GM23338 (cell line): ENCODE data around the gene P2RX7. TPM values are rescaled to one million over a fixed set of nuclear protein-coding genes. Genes with fewer than 3 reads are reported as not detected.

Experiments
- ATAC-seq: fragments of 200-7000 bp; cut with Tn5 transposase; 3 replicates; pipeline ENCODE4 v1.9.1; 2020
- DNase-seq: peaks from one replicate; pipeline ENCODE4 v3.0.0-alpha.2; 2015; ENCODE audit warnings: low spot score
- H2AFZ ChIP-seq: fragments of 200-600 bp; sonication (generic); 2 replicates; pipeline ENCODE4 v1.8.0; 2016; ENCODE audit warnings: antibody characterized with exemption, mild to moderate bottlenecking, moderate library complexity
- H3F3A ChIP-seq: fragments of 200-600 bp; sonication (generic); replicated peaks from 2 replicates; pipeline ENCODE4 v1.8.0; 2017; ENCODE audit warnings: antibody characterized with exemption, mixed run types, low read depth
- H3K27ac ChIP-seq: fragments of 200-600 bp; sonication (generic); 2 replicates; pipeline ENCODE4 v1.6.1; 2016; ENCODE audit warnings: low read depth
- H3K27me3 ChIP-seq: fragments of 200-600 bp; sonication (generic); 2 replicates; pipeline ENCODE4 v1.8.0; 2016; ENCODE audit warnings: mild to moderate bottlenecking, mixed run types, moderate library complexity; ENCODE audit not compliant: insufficient read depth
- H3K36me3 ChIP-seq: fragments of 200-600 bp; sonication (generic); 2 replicates; pipeline ENCODE4 v1.8.0; 2016; ENCODE audit warnings: mild to moderate bottlenecking; ENCODE audit not compliant: insufficient read depth
- H3K4me1 ChIP-seq: fragments of 200-600 bp; sonication (generic); 2 replicates; pipeline ENCODE4 v1.8.0; 2016; ENCODE audit warnings: mild to moderate bottlenecking, moderate library complexity; ENCODE audit not compliant: insufficient read depth
- H3K4me2 ChIP-seq: fragments of 200-600 bp; sonication (generic); 2 replicates; pipeline ENCODE4 v1.7.1; 2017; ENCODE audit warnings: mixed run types
- H3K4me3 ChIP-seq: fragments of 200-600 bp; sonication (generic); 2 replicates; pipeline ENCODE4 v1.6.1; 2016; ENCODE audit warnings: mixed run types
- H3K79me2 ChIP-seq: fragments of 200-600 bp; sonication (generic); replicated peaks from 2 replicates; pipeline ENCODE4 v1.8.0; 2017; ENCODE audit warnings: mild to moderate bottlenecking; ENCODE audit not compliant: insufficient read depth
- H3K9me2 ChIP-seq: fragments of 200-600 bp; sonication (generic); 2 replicates; pipeline ENCODE4 v1.8.0; 2017; ENCODE audit not compliant: insufficient read depth
- H4K20me1 ChIP-seq: fragments of 200-600 bp; sonication (generic); replicated peaks from 2 replicates; pipeline ENCODE4 v1.8.0; 2017; ENCODE audit warnings: mild to moderate bottlenecking; ENCODE audit not compliant: insufficient read depth
- H3K27ac Mint-ChIP-seq: 2 replicates; pipeline ENCODE4 v1.8.0; 2020; ENCODE audit warnings: inconsistent platforms, mild to moderate bottlenecking, moderate library complexity, mixed read lengths
- H3K27me3 Mint-ChIP-seq: 3 replicates; pipeline ENCODE4 v1.8.0; 2022; ENCODE audit warnings: low read depth, mild to moderate bottlenecking, moderate library complexity, mixed read lengths, inconsistent platforms; ENCODE audit not compliant: insufficient read depth, poor library complexity
- H3K36me3 Mint-ChIP-seq: 3 replicates; pipeline ENCODE4 v1.8.0; 2021; ENCODE audit warnings: low read depth, mild to moderate bottlenecking, inconsistent platforms, moderate library complexity, mixed read lengths
- H3K4me1 Mint-ChIP-seq: 3 replicates; pipeline ENCODE4 v1.8.0; 2020; ENCODE audit warnings: mild to moderate bottlenecking, inconsistent platforms, mixed read lengths
- H3K4me3 Mint-ChIP-seq: 3 replicates; pipeline ENCODE4 v1.8.0; 2021; ENCODE audit warnings: moderate library complexity, mild to moderate bottlenecking, inconsistent platforms, mixed read lengths
- H3K9me3 Mint-ChIP-seq: 3 replicates; pipeline ENCODE4 v1.8.0; 2020; ENCODE audit warnings: moderate library complexity, mild to moderate bottlenecking, inconsistent platforms, mixed read lengths
- CREB1 ChIP-seq: fragments of 250-450 bp; sonication (Bioruptor Pico); IDR thresholded peaks from 2 replicates; pipeline ENCODE4 v1.5.0; 2020; ENCODE audit warnings: low read depth, mild to moderate bottlenecking, moderate library complexity
- ETS1 ChIP-seq: IDR thresholded peaks from 2 replicates; pipeline ENCODE4 v1.6.1; 2016; ENCODE audit warnings: antibody characterized with exemption
- EZH2 ChIP-seq: fragments of 200-600 bp; sonication (generic); IDR thresholded peaks from one replicate; pipeline ENCODE4 v1.8.0; 2017; ENCODE audit warnings: antibody characterized with exemption, mild to moderate bottlenecking, low read depth; ENCODE audit not compliant: unreplicated experiment
- EZH2phosphoT487 ChIP-seq: fragments of 200-600 bp; sonication (generic); IDR thresholded peaks from one replicate; pipeline ENCODE4 v1.8.1; 2018; ENCODE audit warnings: antibody characterized with exemption; ENCODE audit not compliant: unreplicated experiment
- JUNB ChIP-seq: IDR thresholded peaks from one replicate; pipeline ENCODE4 v1.6.1; 2016; ENCODE audit warnings: antibody characterized with exemption; ENCODE audit not compliant: unreplicated experiment
- NANOG ChIP-seq: IDR thresholded peaks from 2 replicates; pipeline ENCODE4 v1.6.1; 2016; ENCODE audit warnings: antibody characterized with exemption, borderline replicate concordance
- POLR2AphosphoS5 ChIP-seq: IDR thresholded peaks from 2 replicates; pipeline ENCODE4 v1.6.1; 2016; ENCODE audit warnings: antibody characterized with exemption, low read depth
- STAT1 ChIP-seq: IDR thresholded peaks from one replicate; pipeline ENCODE4 v1.6.1; 2016; ENCODE audit warnings: antibody characterized with exemption; ENCODE audit not compliant: unreplicated experiment
- ZNF114 ChIP-seq: fragments of 250-450 bp; sonication (Bioruptor Pico); IDR thresholded peaks from 2 replicates; pipeline ENCODE4 v1.5.0; 2020; ENCODE audit warnings: mild to moderate bottlenecking, moderate library complexity
- ZNF331 ChIP-seq: fragments of 250-450 bp; sonication (Bioruptor Pico); IDR thresholded peaks from 2 replicates; pipeline ENCODE4 v1.5.0; 2020; ENCODE audit warnings: low read depth, mild to moderate bottlenecking, moderate library complexity
- ZNF462 ChIP-seq: fragments of 250-450 bp; sonication (Bioruptor Pico); IDR thresholded peaks from 2 replicates; pipeline ENCODE4 v1.5.0; 2020; ENCODE audit warnings: mild to moderate bottlenecking, moderate library complexity
- polyA plus RNA-seq: library from polyadenylated mRNA; unstranded; fragments of >200 nt; fragmentation: Nextera tagmentation; extraction: Ambion mirVana; gene quantifications from 2 replicates; pipeline ENCODE4 v1.2.1, GENCODE V29; 2016
- total RNA-seq: library from RNA; depleted of rRNA; stranded (reverse); fragments of >200 nt; shearing (Covaris generic); gene quantifications from 2 replicates; pipeline ENCODE4 v1.2.3, GENCODE V29; 2014
- TF ChIP-seq, protein P1 (sequence below): IDR thresholded peaks from one replicate; pipeline ENCODE4 v1.6.1; 2018; ENCODE audit warnings: antibody characterized with exemption; ENCODE audit not compliant: unreplicated experiment
- TF ChIP-seq, protein P2 (sequence below), 2 experiments: fragments of 200-600 bp in 1 of 2; sonication (generic) in 1 of 2; conservative IDR thresholded peaks; 2 replicates each; pipeline versions ENCODE4 v1.5.1 to v1.6.1; 2016 to 2017; ENCODE audit warnings: antibody characterized with exemption in 2 of 2, low read depth in 2 of 2, mild to moderate bottlenecking in 2 of 2, moderate library complexity in 1 of 2

Gene P2RX7
- total and polyA plus RNA-seq, 2 experiments from 2014 or later, result 0.24 to 0.48 TPM

GRCh38 chr12:121222847-121223246, 90.2 kb downstream of the P2RX7 start:
- H3K27ac Mint-ChIP-seq, result no peak overlapping the region; the same call in 1 of the 2 replicates
- H3K27me3 Mint-ChIP-seq, result peaks cover 5% of the 10 kb centered on the region
- Histone ChIP-seq H3K4me1 (no peaks in the 10 kb centered on the region), H4K20me1 (no peaks in the 10 kb centered on the region), H3K9me2 (no peaks in the 10 kb centered on the region), H2AFZ (no peak overlapping the region), H3K27me3 (no peaks in the 10 kb centered on the region), H3F3A (no peaks in the 10 kb centered on the region), H3K4me3 (no peak overlapping the region), H3K79me2 (no peaks in the 10 kb centered on the region), H3K27ac (no peak overlapping the region), H3K4me2 (no peak overlapping the region), H3K36me3 (no peaks in the 10 kb centered on the region)
- TF ChIP-seq ETS1 (no peak), ZNF462 (CRISPR knock-in tag) (no peak), ZNF114 (no peak), NANOG (no peak), STAT1 (no peak), EZH2 (no peak), EZH2phosphoT487 (no peak), ZNF331 (CRISPR knock-in tag) (no peak), POLR2AphosphoS5 (no peak), CREB1 (CRISPR knock-in tag) (no peak), JUNB (no peak)
- TF ChIP-seq, protein P1, sequence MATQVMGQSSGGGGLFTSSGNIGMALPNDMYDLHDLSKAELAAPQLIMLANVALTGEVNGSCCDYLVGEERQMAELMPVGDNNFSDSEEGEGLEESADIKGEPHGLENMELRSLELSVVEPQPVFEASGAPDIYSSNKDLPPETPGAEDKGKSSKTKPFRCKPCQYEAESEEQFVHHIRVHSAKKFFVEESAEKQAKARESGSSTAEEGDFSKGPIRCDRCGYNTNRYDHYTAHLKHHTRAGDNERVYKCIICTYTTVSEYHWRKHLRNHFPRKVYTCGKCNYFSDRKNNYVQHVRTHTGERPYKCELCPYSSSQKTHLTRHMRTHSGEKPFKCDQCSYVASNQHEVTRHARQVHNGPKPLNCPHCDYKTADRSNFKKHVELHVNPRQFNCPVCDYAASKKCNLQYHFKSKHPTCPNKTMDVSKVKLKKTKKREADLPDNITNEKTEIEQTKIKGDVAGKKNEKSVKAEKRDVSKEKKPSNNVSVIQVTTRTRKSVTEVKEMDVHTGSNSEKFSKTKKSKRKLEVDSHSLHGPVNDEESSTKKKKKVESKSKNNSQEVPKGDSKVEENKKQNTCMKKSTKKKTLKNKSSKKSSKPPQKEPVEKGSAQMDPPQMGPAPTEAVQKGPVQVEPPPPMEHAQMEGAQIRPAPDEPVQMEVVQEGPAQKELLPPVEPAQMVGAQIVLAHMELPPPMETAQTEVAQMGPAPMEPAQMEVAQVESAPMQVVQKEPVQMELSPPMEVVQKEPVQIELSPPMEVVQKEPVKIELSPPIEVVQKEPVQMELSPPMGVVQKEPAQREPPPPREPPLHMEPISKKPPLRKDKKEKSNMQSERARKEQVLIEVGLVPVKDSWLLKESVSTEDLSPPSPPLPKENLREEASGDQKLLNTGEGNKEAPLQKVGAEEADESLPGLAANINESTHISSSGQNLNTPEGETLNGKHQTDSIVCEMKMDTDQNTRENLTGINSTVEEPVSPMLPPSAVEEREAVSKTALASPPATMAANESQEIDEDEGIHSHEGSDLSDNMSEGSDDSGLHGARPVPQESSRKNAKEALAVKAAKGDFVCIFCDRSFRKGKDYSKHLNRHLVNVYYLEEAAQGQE, result no peak
- TF ChIP-seq, protein P2, sequence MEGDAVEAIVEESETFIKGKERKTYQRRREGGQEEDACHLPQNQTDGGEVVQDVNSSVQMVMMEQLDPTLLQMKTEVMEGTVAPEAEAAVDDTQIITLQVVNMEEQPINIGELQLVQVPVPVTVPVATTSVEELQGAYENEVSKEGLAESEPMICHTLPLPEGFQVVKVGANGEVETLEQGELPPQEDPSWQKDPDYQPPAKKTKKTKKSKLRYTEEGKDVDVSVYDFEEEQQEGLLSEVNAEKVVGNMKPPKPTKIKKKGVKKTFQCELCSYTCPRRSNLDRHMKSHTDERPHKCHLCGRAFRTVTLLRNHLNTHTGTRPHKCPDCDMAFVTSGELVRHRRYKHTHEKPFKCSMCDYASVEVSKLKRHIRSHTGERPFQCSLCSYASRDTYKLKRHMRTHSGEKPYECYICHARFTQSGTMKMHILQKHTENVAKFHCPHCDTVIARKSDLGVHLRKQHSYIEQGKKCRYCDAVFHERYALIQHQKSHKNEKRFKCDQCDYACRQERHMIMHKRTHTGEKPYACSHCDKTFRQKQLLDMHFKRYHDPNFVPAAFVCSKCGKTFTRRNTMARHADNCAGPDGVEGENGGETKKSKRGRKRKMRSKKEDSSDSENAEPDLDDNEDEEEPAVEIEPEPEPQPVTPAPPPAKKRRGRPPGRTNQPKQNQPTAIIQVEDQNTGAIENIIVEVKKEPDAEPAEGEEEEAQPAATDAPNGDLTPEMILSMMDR (conservative IDR thresholded peaks at IDR 0.05; ENCODE audit: low read depth in 2 of 2), result no peak
- ATAC-seq, result no peak
- no peaks in the 10 kb centered on the region; the same call in 2 of the 3 replicates for H3K36me3 Mint-ChIP-seq
- H3K4me3 Mint-ChIP-seq, result no peak overlapping the region
- H3K4me1 Mint-ChIP-seq, result no peaks in the 10 kb centered on the region
- no peak for DNase-seq
- no peaks in the 10 kb centered on the region for H3K9me3 Mint-ChIP-seq
